ENCODE data around the gene TRIM7.

GRCh38 chr5:181159286-181160151 is 45.5 kb downstream of the TRIM7 start:
- TF ChIP-seq, protein P1, sequence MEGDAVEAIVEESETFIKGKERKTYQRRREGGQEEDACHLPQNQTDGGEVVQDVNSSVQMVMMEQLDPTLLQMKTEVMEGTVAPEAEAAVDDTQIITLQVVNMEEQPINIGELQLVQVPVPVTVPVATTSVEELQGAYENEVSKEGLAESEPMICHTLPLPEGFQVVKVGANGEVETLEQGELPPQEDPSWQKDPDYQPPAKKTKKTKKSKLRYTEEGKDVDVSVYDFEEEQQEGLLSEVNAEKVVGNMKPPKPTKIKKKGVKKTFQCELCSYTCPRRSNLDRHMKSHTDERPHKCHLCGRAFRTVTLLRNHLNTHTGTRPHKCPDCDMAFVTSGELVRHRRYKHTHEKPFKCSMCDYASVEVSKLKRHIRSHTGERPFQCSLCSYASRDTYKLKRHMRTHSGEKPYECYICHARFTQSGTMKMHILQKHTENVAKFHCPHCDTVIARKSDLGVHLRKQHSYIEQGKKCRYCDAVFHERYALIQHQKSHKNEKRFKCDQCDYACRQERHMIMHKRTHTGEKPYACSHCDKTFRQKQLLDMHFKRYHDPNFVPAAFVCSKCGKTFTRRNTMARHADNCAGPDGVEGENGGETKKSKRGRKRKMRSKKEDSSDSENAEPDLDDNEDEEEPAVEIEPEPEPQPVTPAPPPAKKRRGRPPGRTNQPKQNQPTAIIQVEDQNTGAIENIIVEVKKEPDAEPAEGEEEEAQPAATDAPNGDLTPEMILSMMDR (conservative IDR thresholded peaks at IDR 0.05; ENCODE audit: low read length) = peak; percentile 61
- no peak for TF ChIP-seq EZH2phosphoT487 (IDR thresholded peaks at IDR 0.05; ENCODE audit: borderline replicate concordance)
